Measurements from ENCODE around the gene ARHGAP26.

ARHGAP26 gene

DNA sequence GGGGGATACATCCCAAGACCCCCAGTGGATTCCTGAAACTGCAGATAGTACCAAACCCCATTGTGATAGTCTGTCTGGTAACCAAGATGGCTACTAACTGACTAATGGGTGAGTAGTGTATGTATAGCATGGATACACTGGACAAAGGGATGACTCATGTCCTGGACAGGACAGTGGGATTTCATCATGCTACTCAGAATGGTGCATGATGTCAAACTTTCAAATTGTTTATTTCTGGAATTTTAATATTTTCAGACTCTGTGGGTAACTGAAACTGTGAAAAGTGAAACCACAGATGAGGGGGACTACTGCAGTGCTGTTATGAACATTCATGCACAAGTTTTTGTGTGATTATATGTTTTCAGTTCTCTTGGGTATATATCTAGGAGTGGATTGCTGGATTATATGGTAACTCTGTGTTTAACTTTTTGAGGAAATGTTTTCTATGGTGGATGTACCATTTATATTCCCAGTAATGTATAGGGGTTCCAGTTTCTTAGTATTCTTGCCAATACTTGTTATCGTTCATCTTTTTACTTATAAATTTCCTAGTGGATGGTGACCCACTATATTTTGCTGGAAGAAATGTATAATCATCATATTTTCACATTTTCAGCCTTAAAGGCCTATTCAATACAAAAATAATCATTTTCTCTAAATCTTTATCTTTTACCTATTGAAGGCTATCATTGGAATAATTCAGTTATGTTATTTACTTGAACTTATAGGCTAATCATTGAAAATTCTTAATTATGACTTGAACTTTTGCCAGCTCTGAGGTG is 492.4 kb downstream of the ARHGAP26 start:
- DNase-seq: no peak

DNA sequence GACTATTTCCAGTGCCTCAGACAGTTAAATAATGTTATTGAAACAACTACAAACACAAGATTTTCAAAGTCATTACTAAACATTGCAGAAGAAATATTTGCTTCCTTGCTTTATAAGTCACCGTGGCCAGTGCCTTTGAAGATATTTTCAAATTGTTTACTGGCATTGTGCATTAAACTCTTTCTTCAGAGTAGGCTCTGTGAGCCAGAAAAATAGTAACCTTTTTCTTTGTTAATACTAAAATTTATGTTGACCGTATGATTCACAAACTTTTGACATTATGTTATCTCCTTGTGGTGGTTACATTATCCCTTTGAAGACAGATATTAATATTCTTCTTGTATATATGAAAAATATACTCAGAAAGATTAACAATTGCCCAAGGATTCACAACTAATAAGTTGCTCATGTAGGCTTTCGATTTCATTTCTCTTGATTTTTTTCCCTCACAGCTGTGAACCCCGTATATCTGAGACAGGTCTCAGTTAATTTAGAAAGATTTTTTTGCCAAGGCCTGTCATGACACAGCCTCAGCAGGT is 493.2 kb downstream of the ARHGAP26 start:
- DNase-seq: no peak

DNA sequence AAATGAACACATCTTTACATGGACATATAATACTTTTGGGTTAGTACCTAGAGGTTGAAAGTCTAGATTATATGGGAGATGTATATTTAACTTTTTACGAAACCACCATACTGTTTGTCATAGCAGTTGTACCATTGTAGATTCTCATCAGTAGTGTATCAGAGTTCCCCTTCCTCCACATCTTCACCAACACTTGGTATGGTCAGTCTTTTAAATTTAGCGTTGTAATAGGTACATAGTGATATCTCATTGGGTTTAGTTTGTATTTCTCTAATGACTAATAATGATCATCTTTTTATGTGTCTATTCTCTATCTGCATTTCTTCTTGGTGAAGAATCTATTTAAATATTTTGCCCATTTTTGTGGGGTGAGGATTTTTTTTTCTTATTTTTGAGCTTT is 495.8 kb downstream of the ARHGAP26 start:
- no peak for DNase-seq

DNA sequence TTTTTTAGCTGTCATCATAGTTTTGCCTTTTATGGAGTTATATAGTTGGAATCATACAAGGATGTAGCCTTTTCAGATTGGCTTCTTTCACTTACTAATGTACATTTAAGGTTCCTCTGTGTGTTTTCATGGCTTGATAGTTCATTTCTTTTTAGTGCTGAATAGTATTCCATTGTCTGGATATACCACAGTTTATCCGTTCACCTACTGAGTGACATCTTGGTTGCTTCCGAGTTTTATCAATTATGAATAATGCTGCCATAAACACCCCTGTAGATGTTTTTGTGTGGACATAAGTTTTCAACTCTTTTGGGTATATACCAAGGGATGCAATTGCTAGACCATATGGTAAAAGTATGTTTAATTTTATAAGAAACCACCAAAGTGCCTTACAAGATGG is 497.0 kb downstream of the ARHGAP26 start:
- no peak for DNase-seq

- DNase-seq: no peak
Observed at GRCh38 chr5:143268388-143268787, 498.2 kb downstream of the ARHGAP26 start.

DNA sequence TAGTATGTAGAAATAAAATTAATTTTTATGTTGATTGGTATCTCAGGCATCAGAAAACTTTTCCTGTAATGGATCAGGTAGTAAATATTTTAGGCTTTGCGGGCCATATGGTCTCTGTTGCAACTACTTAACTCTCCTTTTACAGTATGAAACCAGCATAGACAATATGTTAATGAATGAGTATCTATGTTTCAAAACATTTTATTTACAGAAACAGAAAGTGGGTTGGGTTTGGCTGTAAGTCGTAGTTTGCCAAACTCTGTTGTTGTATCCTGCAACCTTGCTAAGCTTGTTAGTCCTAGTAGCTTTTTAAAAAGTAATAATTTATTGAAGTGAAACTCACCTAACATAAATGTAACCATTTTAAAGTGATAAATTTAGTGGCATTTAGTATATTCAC is 501.3 kb downstream of the ARHGAP26 start:
- no peak for DNase-seq

- no peak for DNase-seq
Observed at GRCh38 chr5:143274952-143275351, 504.8 kb downstream of the ARHGAP26 start.

GRCh38 chr5:143275512-143276363 is 505.6 kb downstream of the ARHGAP26 start:
- no peak for DNase-seq

GRCh38 chr5:143277536-143277935 is 507.4 kb downstream of the ARHGAP26 start:
- DNase-seq: no peak

Data from eye (tissue), 1 donor.